Measurements from ENCODE around the gene MMD2.

MMD2 gene

DNA sequence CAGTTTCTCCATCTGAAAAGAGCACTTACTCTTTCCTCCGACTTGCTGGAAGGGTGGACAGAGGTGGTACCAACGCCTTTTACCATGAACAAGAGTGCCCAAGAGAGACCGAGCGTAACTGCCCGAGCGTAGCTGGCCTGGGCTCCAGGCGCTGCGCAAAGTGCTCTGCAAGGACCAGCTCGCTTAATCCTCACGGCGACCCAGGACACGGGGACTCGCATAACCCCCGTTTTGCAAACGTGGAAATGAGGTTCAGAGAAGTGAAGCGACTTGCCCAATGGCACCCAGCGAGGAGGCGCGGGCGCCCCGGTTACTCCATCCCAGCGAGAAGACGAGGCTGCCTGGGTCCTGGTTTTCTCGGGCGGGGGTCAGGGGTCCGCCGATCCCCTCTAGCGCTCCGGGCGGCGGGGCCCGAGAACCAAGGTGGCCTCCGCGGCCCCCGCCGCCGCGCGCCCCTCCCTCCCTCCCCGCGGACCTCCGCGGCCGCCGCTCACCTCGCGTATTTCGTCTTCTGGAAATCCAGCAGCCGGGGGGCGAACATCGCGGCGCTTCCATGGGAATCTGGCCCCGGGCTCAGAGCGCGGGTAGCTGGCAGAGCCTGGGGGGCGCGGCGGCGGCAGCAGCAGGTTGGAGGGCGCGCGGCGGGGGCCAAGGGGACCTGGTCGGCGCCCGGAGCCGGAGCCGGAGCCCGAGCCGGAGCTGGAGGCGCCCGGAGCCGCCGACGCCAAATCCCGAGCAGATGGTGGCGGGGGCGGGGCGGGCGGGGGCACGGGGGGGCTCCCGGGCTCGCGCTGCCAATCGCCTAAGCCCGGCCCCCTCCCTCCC is at the start of gene MMD2:
TSS of gene MMD2 (minus strand) at position 711 of the 825 bp plus-strand sequence. CDS start at position 541, 170 bp downstream.
- TF ChIP-seq, protein P1, sequence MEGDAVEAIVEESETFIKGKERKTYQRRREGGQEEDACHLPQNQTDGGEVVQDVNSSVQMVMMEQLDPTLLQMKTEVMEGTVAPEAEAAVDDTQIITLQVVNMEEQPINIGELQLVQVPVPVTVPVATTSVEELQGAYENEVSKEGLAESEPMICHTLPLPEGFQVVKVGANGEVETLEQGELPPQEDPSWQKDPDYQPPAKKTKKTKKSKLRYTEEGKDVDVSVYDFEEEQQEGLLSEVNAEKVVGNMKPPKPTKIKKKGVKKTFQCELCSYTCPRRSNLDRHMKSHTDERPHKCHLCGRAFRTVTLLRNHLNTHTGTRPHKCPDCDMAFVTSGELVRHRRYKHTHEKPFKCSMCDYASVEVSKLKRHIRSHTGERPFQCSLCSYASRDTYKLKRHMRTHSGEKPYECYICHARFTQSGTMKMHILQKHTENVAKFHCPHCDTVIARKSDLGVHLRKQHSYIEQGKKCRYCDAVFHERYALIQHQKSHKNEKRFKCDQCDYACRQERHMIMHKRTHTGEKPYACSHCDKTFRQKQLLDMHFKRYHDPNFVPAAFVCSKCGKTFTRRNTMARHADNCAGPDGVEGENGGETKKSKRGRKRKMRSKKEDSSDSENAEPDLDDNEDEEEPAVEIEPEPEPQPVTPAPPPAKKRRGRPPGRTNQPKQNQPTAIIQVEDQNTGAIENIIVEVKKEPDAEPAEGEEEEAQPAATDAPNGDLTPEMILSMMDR (IDR thresholded peaks at IDR 0.05; ENCODE audit: low read depth, low read length) = no peak
- no peak for DNase-seq (ENCODE audit: low read depth in 2 of 2)
- H3K4me3 ChIP-seq (replicated peaks in 1 of 2; ENCODE audit: low read depth in 2 of 2, low read length in 2 of 2) = no peak within 1 kb of the TSS

DNA sequence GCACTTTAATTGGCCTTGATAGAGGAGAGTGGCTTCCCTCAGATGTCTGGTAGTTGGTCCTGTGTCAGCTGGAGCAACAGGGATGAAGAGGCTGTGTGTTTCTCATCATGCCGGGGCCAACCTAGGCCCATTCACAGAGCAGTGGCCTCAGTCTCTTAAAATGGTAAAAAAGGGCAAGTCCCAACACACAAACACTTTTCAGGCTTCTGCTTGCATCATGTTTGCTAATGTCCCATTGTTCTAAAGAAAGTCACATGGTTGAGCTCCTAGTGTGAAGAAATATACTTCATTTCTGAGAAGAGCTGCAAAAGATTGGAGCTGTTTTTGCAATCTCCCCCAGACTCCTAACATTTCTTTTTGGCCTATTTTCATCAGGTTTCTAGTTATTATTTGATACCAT is 46.1 kb upstream of the MMD2 start:
- no peak overlapping the region for H3K4me3 ChIP-seq (replicated peaks in 1 of 2; ENCODE audit: low read depth in 2 of 2, low read length in 2 of 2)
- peak; percentile 19 to 52 for DNase-seq (ENCODE audit: low read depth in 2 of 2)
- TF ChIP-seq, protein P1 (IDR thresholded peaks at IDR 0.05; ENCODE audit: low read depth, low read length) = no peak

GRCh38 chr7:5001911-5002310 is 42.9 kb upstream of the MMD2 start:
- no peak for DNase-seq (ENCODE audit: low read depth in 2 of 2)
- no peak overlapping the region for H3K4me3 ChIP-seq (replicated peaks in 1 of 2; ENCODE audit: low read depth in 2 of 2, low read length in 2 of 2)
- TF ChIP-seq, protein P1 (IDR thresholded peaks at IDR 0.05; ENCODE audit: low read depth, low read length) = no peak

- no peak overlapping the region for H3K4me3 ChIP-seq (replicated peaks in 1 of 2; ENCODE audit: low read depth in 2 of 2, low read length in 2 of 2)
- TF ChIP-seq, protein P1 (IDR thresholded peaks at IDR 0.05; ENCODE audit: low read depth, low read length) = no peak
- DNase-seq (ENCODE audit: low read depth in 2 of 2) = no peak
Measured at GRCh38 chr7:5001003-5001402, 42.0 kb upstream of the MMD2 start.

DNA sequence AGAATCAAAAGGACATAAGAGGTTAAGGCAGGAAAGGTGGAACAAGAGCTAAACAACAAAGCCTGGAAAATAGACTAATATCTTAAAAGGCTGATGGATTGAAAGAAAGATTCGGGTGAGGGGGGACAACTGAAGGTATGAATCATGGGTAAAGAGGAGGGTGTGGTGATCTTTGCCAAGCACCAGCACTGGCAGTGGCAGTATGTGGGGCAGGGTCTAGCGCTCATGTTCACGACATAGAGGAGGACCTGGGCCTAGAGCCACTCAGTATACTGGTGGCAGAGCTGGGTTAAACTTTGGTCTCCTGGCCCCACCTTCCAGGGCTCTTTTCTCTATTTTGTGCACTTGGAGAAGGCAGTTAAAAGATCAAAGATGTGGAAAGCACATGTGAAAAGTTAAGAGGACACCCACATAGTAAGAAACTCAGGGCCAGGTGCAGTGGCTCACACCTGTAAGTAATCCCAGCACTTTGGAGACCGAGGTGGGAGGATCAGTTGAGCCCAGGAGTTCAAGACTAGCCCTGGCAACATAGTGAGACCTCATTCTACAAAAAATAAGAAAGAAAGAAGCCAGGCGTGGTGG is 40.5 kb upstream of the MMD2 start:
- DNase-seq (ENCODE audit: low read depth in 2 of 2) = no peak
- TF ChIP-seq, protein P1 (IDR thresholded peaks at IDR 0.05; ENCODE audit: low read depth, low read length) = no peak
- H3K4me3 ChIP-seq (replicated peaks in 1 of 2; ENCODE audit: low read depth in 2 of 2, low read length in 2 of 2) = no peak overlapping the region

DNA sequence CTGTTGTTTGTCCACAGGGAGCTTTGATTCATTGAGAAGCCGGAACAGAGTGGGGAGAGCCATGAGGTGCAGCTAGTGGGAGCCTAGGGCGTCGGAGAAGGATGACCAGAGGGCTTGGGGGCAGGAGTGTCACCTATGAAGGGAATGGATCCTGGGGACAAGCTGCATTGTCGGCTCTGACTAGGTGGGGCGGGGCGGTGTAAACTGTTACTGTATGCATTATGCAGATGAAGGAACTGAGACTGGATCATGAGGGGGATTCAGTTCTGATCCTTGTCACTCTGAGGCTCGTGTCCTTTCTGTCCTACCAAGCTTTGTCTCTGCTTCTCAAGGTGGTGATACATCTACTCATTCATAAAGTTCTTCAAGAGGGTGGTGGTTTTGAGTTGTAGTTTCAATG is 39.9 kb upstream of the MMD2 start:
- DNase-seq (ENCODE audit: low read depth in 2 of 2) = no peak
- TF ChIP-seq, protein P1 (IDR thresholded peaks at IDR 0.05; ENCODE audit: low read depth, low read length) = no peak
- H3K4me3 ChIP-seq (replicated peaks in 1 of 2; ENCODE audit: low read depth in 2 of 2, low read length in 2 of 2) = no peak overlapping the region
